ENCODE data around the gene TFPI2.

The TFPI2 gene

GRCh38 chr7:93866886-93867285 lies 23.7 kb downstream of the TFPI2 start:
- no peak overlapping the region for H2BK5ac ChIP-seq (ENCODE audit: low read length)
- H3K23ac ChIP-seq (ENCODE audit: low read depth, low read length, poor library complexity), result no peak overlapping the region
- H3K9me3 ChIP-seq (replicated peaks in 1 of 2; ENCODE audit: control insufficient read depth in 2 of 2, insufficient read depth in 1 of 2, low read depth in 1 of 2, low read length in 2 of 2), result no peaks in the 10 kb centered on the region
- no peak overlapping the region for H3K4ac ChIP-seq (ENCODE audit: low read length)
- no peak overlapping the region for H3K18ac ChIP-seq (ENCODE audit: low read length)
- no peak overlapping the region for H2AK5ac ChIP-seq (ENCODE audit: low read depth, low read length)
- no peak overlapping the region for H4K8ac ChIP-seq (ENCODE audit: low read depth, low read length)
- H3K4me2 ChIP-seq (ENCODE audit: insufficient read depth, low read length, poor library complexity, severe bottlenecking), result no peak overlapping the region
- H3K4me3 ChIP-seq (ENCODE audit: low read length in 2 of 2), result no peak overlapping the region
- no peak overlapping the region for H2BK12ac ChIP-seq (ENCODE audit: low read length)
- no peak overlapping the region for H3K27ac ChIP-seq (replicated peaks; ENCODE audit: low read length)
- H3K9ac ChIP-seq (ENCODE audit: low read depth, low read length, poor library complexity), result no peak overlapping the region
- no peak overlapping the region for H3K14ac ChIP-seq (ENCODE audit: low read length)
- WGBS, 2 donors (ENCODE audit: extremely low coverage in 2 of 2, insufficient read length in 2 of 2, insufficient replicate concordance in 1 of 2), result no CpG with 5 or more reads among the region's 3 CpGs
- no peak overlapping the region for H4K91ac ChIP-seq (ENCODE audit: low read depth, low read length, poor library complexity)
- no peak overlapping the region for H2AFZ ChIP-seq (ENCODE audit: low read length)
- no peaks in the 10 kb centered on the region for H3K27me3 ChIP-seq (ENCODE audit: control insufficient read depth in 3 of 3, insufficient read depth in 3 of 3, low read depth in 1 of 3, low read length in 3 of 3)
- DNase-seq (ENCODE audit: low spot score), result no peak
- no peak overlapping the region for H2BK120ac ChIP-seq (ENCODE audit: low read depth, low read length)
- no peaks in the 10 kb centered on the region for H3K79me1 ChIP-seq (ENCODE audit: low read depth, low read length)
- no peak overlapping the region for H2BK15ac ChIP-seq (ENCODE audit: low read length)
- H3K4me1 ChIP-seq (ENCODE audit: control insufficient read depth in 2 of 2, insufficient read depth in 1 of 2, low read depth in 1 of 2, low read length in 2 of 2), result no peaks in the 10 kb centered on the region
- no peaks in the 10 kb centered on the region for H3K36me3 ChIP-seq (replicated peaks in 1 of 2; ENCODE audit: control insufficient read depth in 2 of 2, insufficient read depth in 2 of 2, low read length in 2 of 2)

- H3K4ac ChIP-seq (ENCODE audit: low read length), result no peak overlapping the region
- no peak overlapping the region for H4K8ac ChIP-seq (ENCODE audit: low read depth, low read length)
- H2BK5ac ChIP-seq (ENCODE audit: low read length), result no peak overlapping the region
- no CpG with 5 or more reads among the region's 2 CpGs for WGBS, 2 donors (ENCODE audit: extremely low coverage in 2 of 2, insufficient read length in 2 of 2, insufficient replicate concordance in 1 of 2)
- no peak overlapping the region for H2BK12ac ChIP-seq (ENCODE audit: low read length)
- DNase-seq (ENCODE audit: low spot score), result no peak
- no peaks in the 10 kb centered on the region for H3K27me3 ChIP-seq (ENCODE audit: control insufficient read depth in 3 of 3, insufficient read depth in 3 of 3, low read depth in 1 of 3, low read length in 3 of 3)
- no peak overlapping the region for H2AFZ ChIP-seq (ENCODE audit: low read length)
- H3K9me3 ChIP-seq (replicated peaks in 1 of 2; ENCODE audit: control insufficient read depth in 2 of 2, insufficient read depth in 1 of 2, low read depth in 1 of 2, low read length in 2 of 2), result no peaks in the 10 kb centered on the region
- no peak overlapping the region for H3K18ac ChIP-seq (ENCODE audit: low read length)
- H3K36me3 ChIP-seq (replicated peaks in 1 of 2; ENCODE audit: control insufficient read depth in 2 of 2, insufficient read depth in 2 of 2, low read length in 2 of 2), result no peaks in the 10 kb centered on the region
- H3K14ac ChIP-seq (ENCODE audit: low read length), result no peak overlapping the region
- H3K4me2 ChIP-seq (ENCODE audit: insufficient read depth, low read length, poor library complexity, severe bottlenecking), result no peak overlapping the region
- H3K79me1 ChIP-seq (ENCODE audit: low read depth, low read length), result no peaks in the 10 kb centered on the region
- no peaks in the 10 kb centered on the region for H3K4me1 ChIP-seq (ENCODE audit: control insufficient read depth in 2 of 2, insufficient read depth in 1 of 2, low read depth in 1 of 2, low read length in 2 of 2)
- no peak overlapping the region for H3K9ac ChIP-seq (ENCODE audit: low read depth, low read length, poor library complexity)
- no peak overlapping the region for H3K4me3 ChIP-seq (ENCODE audit: low read length in 2 of 2)
- H2BK120ac ChIP-seq (ENCODE audit: low read depth, low read length), result no peak overlapping the region
- H3K23ac ChIP-seq (ENCODE audit: low read depth, low read length, poor library complexity), result no peak overlapping the region
- H4K91ac ChIP-seq (ENCODE audit: low read depth, low read length, poor library complexity), result no peak overlapping the region
- H2AK5ac ChIP-seq (ENCODE audit: low read depth, low read length), result no peak overlapping the region
- no peak overlapping the region for H2BK15ac ChIP-seq (ENCODE audit: low read length)
- no peak overlapping the region for H3K27ac ChIP-seq (replicated peaks; ENCODE audit: low read length)
Observed at GRCh38 chr7:93862651-93863050, 27.9 kb downstream of the TFPI2 start.

- no peak for DNase-seq (ENCODE audit: low spot score)
- H3K4me3 ChIP-seq (ENCODE audit: low read length in 2 of 2), result no peak overlapping the region
- no peaks in the 10 kb centered on the region for H3K9me3 ChIP-seq (replicated peaks in 1 of 2; ENCODE audit: control insufficient read depth in 2 of 2, insufficient read depth in 1 of 2, low read depth in 1 of 2, low read length in 2 of 2)
- no peaks in the 10 kb centered on the region for H3K27me3 ChIP-seq (ENCODE audit: control insufficient read depth in 3 of 3, insufficient read depth in 3 of 3, low read depth in 1 of 3, low read length in 3 of 3)
- no peak overlapping the region for H3K4me2 ChIP-seq (ENCODE audit: insufficient read depth, low read length, poor library complexity, severe bottlenecking)
- no peak overlapping the region for H2BK15ac ChIP-seq (ENCODE audit: low read length)
- H3K23ac ChIP-seq (ENCODE audit: low read depth, low read length, poor library complexity), result no peak overlapping the region
- H3K9ac ChIP-seq (ENCODE audit: low read depth, low read length, poor library complexity), result no peak overlapping the region
- no peak overlapping the region for H3K27ac ChIP-seq (replicated peaks; ENCODE audit: low read length)
- H3K79me1 ChIP-seq (ENCODE audit: low read depth, low read length), result no peaks in the 10 kb centered on the region
- H3K14ac ChIP-seq (ENCODE audit: low read length), result no peak overlapping the region
- H2AFZ ChIP-seq (ENCODE audit: low read length), result no peak overlapping the region
- no peak overlapping the region for H2AK5ac ChIP-seq (ENCODE audit: low read depth, low read length)
- no peak overlapping the region for H2BK120ac ChIP-seq (ENCODE audit: low read depth, low read length)
- H3K4me1 ChIP-seq (ENCODE audit: control insufficient read depth in 2 of 2, insufficient read depth in 1 of 2, low read depth in 1 of 2, low read length in 2 of 2), result no peaks in the 10 kb centered on the region
- no peak overlapping the region for H4K8ac ChIP-seq (ENCODE audit: low read depth, low read length)
- no peak overlapping the region for H3K4ac ChIP-seq (ENCODE audit: low read length)
- no peak overlapping the region for H2BK5ac ChIP-seq (ENCODE audit: low read length)
- H4K91ac ChIP-seq (ENCODE audit: low read depth, low read length, poor library complexity), result no peak overlapping the region
- H3K18ac ChIP-seq (ENCODE audit: low read length), result no peak overlapping the region
- H2BK12ac ChIP-seq (ENCODE audit: low read length), result no peak overlapping the region
- WGBS, 2 donors (ENCODE audit: extremely low coverage in 2 of 2, insufficient read length in 2 of 2, insufficient replicate concordance in 1 of 2), result no CpG with 5 or more reads among the region's 4 CpGs
- H3K36me3 ChIP-seq (replicated peaks in 1 of 2; ENCODE audit: control insufficient read depth in 2 of 2, insufficient read depth in 2 of 2, low read length in 2 of 2), result no peaks in the 10 kb centered on the region
Observed at GRCh38 chr7:93861325-93861949, 29.1 kb downstream of the TFPI2 start.

- Histone ChIP-seq H3K4me2 (ENCODE audit: insufficient read depth, low read length, poor library complexity, severe bottlenecking) (no peak overlapping the region), H3K4me1 (ENCODE audit: control insufficient read depth in 2 of 2, insufficient read depth in 1 of 2, low read depth in 1 of 2, low read length in 2 of 2) (no peaks in the 10 kb centered on the region), H3K9ac (ENCODE audit: low read depth, low read length, poor library complexity) (no peak overlapping the region), H2BK15ac (ENCODE audit: low read length) (no peak overlapping the region), H3K4me3 (ENCODE audit: low read length in 2 of 2) (no peak overlapping the region), H4K91ac (ENCODE audit: low read depth, low read length, poor library complexity) (no peak overlapping the region), H2BK5ac (ENCODE audit: low read length) (no peak overlapping the region), H2BK120ac (ENCODE audit: low read depth, low read length) (no peak overlapping the region), H3K4ac (ENCODE audit: low read length) (no peak overlapping the region), H3K9me3 (replicated peaks in 1 of 2; ENCODE audit: control insufficient read depth in 2 of 2, insufficient read depth in 1 of 2, low read depth in 1 of 2, low read length in 2 of 2) (no peaks in the 10 kb centered on the region), H2AFZ (ENCODE audit: low read length) (peak overlapping the region; percentile 36), H3K27me3 (ENCODE audit: control insufficient read depth in 3 of 3, insufficient read depth in 3 of 3, low read depth in 1 of 3, low read length in 3 of 3) (no peaks in the 10 kb centered on the region), H3K18ac (ENCODE audit: low read length) (no peak overlapping the region), H3K27ac (replicated peaks; ENCODE audit: low read length) (no peak overlapping the region), H3K79me1 (ENCODE audit: low read depth, low read length) (no peaks in the 10 kb centered on the region), H2BK12ac (ENCODE audit: low read length) (no peak overlapping the region), H2AK5ac (ENCODE audit: low read depth, low read length) (no peak overlapping the region), H3K14ac (ENCODE audit: low read length) (no peak overlapping the region), H3K23ac (ENCODE audit: low read depth, low read length, poor library complexity) (no peak overlapping the region), H4K8ac (ENCODE audit: low read depth, low read length) (no peak overlapping the region), H3K36me3 (replicated peaks in 1 of 2; ENCODE audit: control insufficient read depth in 2 of 2, insufficient read depth in 2 of 2, low read length in 2 of 2) (no peaks in the 10 kb centered on the region)
- no CpG with 5 or more reads among the region's 1 CpG for whole genome bisulfite sequencing, 2 donors (ENCODE audit: extremely low coverage in 2 of 2, insufficient read length in 2 of 2, insufficient replicate concordance in 1 of 2)
- DNase-seq (ENCODE audit: low spot score), result no peak
Observed at GRCh38 chr7:93860261-93860660, 30.3 kb downstream of the TFPI2 start.

Data from neuronal stem cell (in vitro differentiated cells).